Panc1 (cell line): Measurements from ENCODE around the gene MCF2L. TPM values are rescaled to one million over a fixed set of nuclear protein-coding genes. Genes with fewer than 3 reads are reported as not detected.

Source experiments
- ATAC-seq: fragments of 200-7000 bp; cut with Tn5 transposase; 2 replicates; pipeline ENCODE4 v1.9.1; 2020; ENCODE audit warnings: mild to moderate bottlenecking, moderate library complexity
- BruUV-seq: library from RNA; stranded (reverse); fragments of 400-500 nt; replicated peaks from 2 replicates; lab custom pipeline; 2021; lab: Mats Ljungman, UMichigan
- CTCF ChIA-PET: fragments of 300-600 bp; sonication (Branson Sonifier 250); formaldehyde crosslinking; loops from one replicate; lab custom pipeline; 2022; ENCODE audit warnings: antibody characterized with exemption; lab: Charles Lee
- POLR2A ChIA-PET: fragments of 300-600 bp; sonication (Branson Sonifier 250); formaldehyde crosslinking; loops from one replicate; lab custom pipeline; 2022; ENCODE audit warnings: antibody characterized with exemption; lab: Charles Lee
- DNase-seq: peaks from one replicate; pipeline ENCODE4 v3.0.0-alpha.2; 2010; ENCODE audit warnings: low read depth, low spot score
- H3K27ac ChIP-seq: 2 replicates; pipeline ENCODE4 v1.5.1; 2011; ENCODE audit warnings: mild to moderate bottlenecking, low read length, inconsistent platforms
- H3K27me3 ChIP-seq: fragments of 200-500 bp; sonication (Bioruptor generic); 2 replicates; pipeline ENCODE4 v1.6.0; 2014; ENCODE audit warnings: low read length, inconsistent platforms; ENCODE audit not compliant: control insufficient read depth, insufficient read depth
- H3K36me3 ChIP-seq: fragments of 200-500 bp; sonication (Bioruptor generic); 2 replicates; pipeline ENCODE4 v1.5.1; 2014; ENCODE audit warnings: inconsistent platforms, mild to moderate bottlenecking, low read length, moderate library complexity; ENCODE audit not compliant: control insufficient read depth, insufficient read depth
- H3K4me1 ChIP-seq: 2 replicates; pipeline ENCODE4 v1.5.1; 2011; ENCODE audit warnings: inconsistent platforms, mild to moderate bottlenecking, low read length, moderate library complexity; ENCODE audit not compliant: control insufficient read depth, insufficient read depth
- H3K4me3 ChIP-seq, 2 experiments: 2 replicates each; pipeline ENCODE4 v1.5.1; 2011 to 2012; ENCODE audit warnings: low read depth in 2 of 2, low read length in 2 of 2, mild to moderate bottlenecking in 2 of 2, inconsistent platforms in 1 of 2, moderate library complexity in 1 of 2
- H3K9me3 ChIP-seq: fragments of 200-500 bp; sonication (Bioruptor generic); 2 replicates; pipeline ENCODE4 v1.5.1; 2014; ENCODE audit warnings: low read depth, mild to moderate bottlenecking, inconsistent platforms, low read length, moderate library complexity; ENCODE audit not compliant: control insufficient read depth, insufficient read depth
- CTCF ChIP-seq: fragments of 450-650 bp; IDR thresholded peaks from 2 replicates; pipeline ENCODE4 v1.5.1; 2017; ENCODE audit warnings: mild to moderate bottlenecking
- POLR2AphosphoS5 ChIP-seq: IDR thresholded peaks from 2 replicates; pipeline ENCODE4 v1.6.1; 2012; ENCODE audit warnings: mild to moderate bottlenecking, low read depth, low read length, moderate library complexity
- REST ChIP-seq, 2 experiments: IDR thresholded peaks; 2 replicates each; pipeline ENCODE4 v1.6.1; 2011 to 2012; ENCODE audit warnings: low read depth in 2 of 2, control low read depth in 1 of 2, low read length in 1 of 2, mild to moderate bottlenecking in 1 of 2, moderate library complexity in 1 of 2; ENCODE audit not compliant: insufficient read depth in 1 of 2
- SIN3A ChIP-seq: IDR thresholded peaks from 2 replicates; pipeline ENCODE4 v1.6.1; 2012; ENCODE audit warnings: low read depth, mild to moderate bottlenecking, low read length, moderate library complexity, borderline replicate concordance; ENCODE audit not compliant: insufficient read depth
- TCF7L2 ChIP-seq: IDR thresholded peaks from 2 replicates; pipeline ENCODE4 v1.6.1; 2011; ENCODE audit warnings: mild to moderate bottlenecking, low read depth, low read length, inconsistent platforms
- in situ Hi-C: cut with HindIII; loops from 2 replicates; pipeline ENCODE4 v1.10.0; 2016; ENCODE audit warnings: low sequenced_read_pairs, low pct_unique_long_range_greater_than_20kb
- intact Hi-C: fragments of 100-400 bp; cut with micrococcal nuclease; formaldehyde crosslinking; loops from one replicate; pipeline ENCODE4 v1.10.0; 2022; ENCODE audit not compliant: unreplicated experiment
- total RNA-seq: library from RNA; stranded (reverse); gene quantifications from one replicate; pipeline ENCODE4 v1.2.1, GENCODE V29; 2021; ENCODE audit not compliant: unreplicated experiment

The MCF2L gene
- total RNA-seq, 1 experiment from 2014 or later, result 0.57 TPM

- TF ChIP-seq CTCF, result peak; percentile 78
- no peak for TF ChIP-seq POLR2AphosphoS5
- no TSS peak for BruUV-seq
- POLR2A ChIA-PET, result interaction anchor here (0.6 kb wide), 1 partner anchor 34 kb away, joined by 6 read pairs; no protein-coding TSS in a partner anchor
- CTCF ChIA-PET, result interaction anchor here (0.6 kb wide), 1 partner anchor 360 kb away, joined by 3 read pairs; no protein-coding TSS in a partner anchor
- peaks cover 4% of the 10 kb centered on the region; the same call in 1 of the 2 replicates for H3K4me1 ChIP-seq
- DNase-seq, result no peak
- H3K9me3 ChIP-seq, result no peaks in the 10 kb centered on the region
- intact Hi-C loops (no loop called here), in situ Hi-C loops (no loop called here)
- no peak overlapping the region for H3K27ac ChIP-seq
- peaks cover 6% of the 10 kb centered on the region; the same call in 1 of the 2 replicates for H3K27me3 ChIP-seq
- no peak overlapping the region for H3K4me3 ChIP-seq
- ATAC-seq, result peak; percentile 87
- no peaks in the 10 kb centered on the region for H3K36me3 ChIP-seq
Measured at GRCh38 chr13:113034451-113035212, 65.6 kb downstream of the MCF2L start.

GRCh38 chr13:113035213-113035800, 66.3 kb downstream of the MCF2L start:
- ATAC-seq, result peak; percentile 50
- Histone ChIP-seq H3K27me3 (peaks cover 3% of the 10 kb centered on the region; the same call in 1 of the 2 replicates), H3K4me3 (no peak overlapping the region), H3K9me3 (no peaks in the 10 kb centered on the region), H3K4me1 (peaks cover 4% of the 10 kb centered on the region; the same call in 1 of the 2 replicates), H3K36me3 (no peaks in the 10 kb centered on the region), H3K27ac (no peak overlapping the region)
- CTCF ChIA-PET, result interaction anchor here (0.6 kb wide), 1 partner anchor 359 kb away, joined by 3 read pairs; no protein-coding TSS in a partner anchor
- POLR2A ChIA-PET, result no interaction called here
- TF ChIP-seq REST (IDR thresholded peaks at IDR 0.05; ENCODE audit: insufficient read depth in 1 of 2, low read depth in 2 of 2, low read length in 1 of 2) (no peak), SIN3A (no peak), POLR2AphosphoS5 (no peak), TCF7L2 (no peak), CTCF (no peak)
- no TSS peak for BruUV-seq
- intact Hi-C loops (no loop called here), in situ Hi-C loops (no loop called here)
- DNase-seq, result no peak
